Cardiac ventricle fibroblast (primary cell): ENCODE data around the gene BTNL8. TPM values are rescaled to one million over a fixed set of nuclear protein-coding genes. Genes with fewer than 3 reads are reported as not detected.

Source experiments
- total RNA-seq: library from RNA; depleted of rRNA; stranded (reverse); fragments of >200 nt; gene quantifications from 2 replicates; pipeline ENCODE4 v1.2.3, GENCODE V29; 2015

BTNL8 gene
- not detected in 2 replicates for total RNA-seq

GRCh38 chr5:180898621-180899246 is at the start of gene BTNL8:
Gene BTNL8, plus strand, starts transcription at chr5:180899159. Its CDS starts 152 bp downstream, at chr5:180899311.

GRCh38 chr5:180860887-180861822 is 37.8 kb upstream of the BTNL8 start, which contains the start of gene ZFP62:
Gene ZFP62, minus strand, starts transcription at chr5:180861276. Its CDS starts 57 bp downstream, at chr5:180861219.

GRCh38 chr5:180988592-180988991 is 89.6 kb downstream of the BTNL8 start, which contains the start of gene BTNL3:
Gene BTNL3, plus strand, starts transcription at chr5:180988846. Its CDS starts 183 bp downstream, at chr5:180989029.

Other genes starting within 250 kb of the BTNL8 start
- gene FLT4, start 249.6 kb upstream of the BTNL8 start, total RNA-seq: 2.0 and 2.8 TPM in 2 replicates
- not detected in 2 replicates for gene OR2Y1, start 159.1 kb upstream of the BTNL8 start, total RNA-seq
- 134 and 151 TPM in 2 replicates for gene MGAT1, start 96.4 kb upstream of the BTNL8 start, total RNA-seq
- 18.7 and 26.9 TPM in 2 replicates for gene ZFP62, start 37.9 kb upstream of the BTNL8 start, total RNA-seq
- not detected in 2 replicates for gene BTNL3, start 89.7 kb downstream of the BTNL8 start, total RNA-seq
- 0.19 and 0.34 TPM in 2 replicates for gene BTNL9, start 141.1 kb downstream of the BTNL8 start, total RNA-seq
- gene OR2V1, start 232.0 kb downstream of the BTNL8 start, total RNA-seq: not detected in 2 replicates
- not detected in 2 replicates for gene OR2V2, start 248.4 kb downstream of the BTNL8 start, total RNA-seq